ENCODE data around the gene MAP2K7. TPM values are rescaled to one million over a fixed set of nuclear protein-coding genes. Genes with fewer than 3 reads are reported as not detected.

MAP2K7 gene
- total and polyA plus RNA-seq, 2 donors = 8.0 to 45.4 TPM

- no peak overlapping the region for H3K4me3 ChIP-seq (ENCODE audit: low read length in 2 of 2)
- no peak for DNase-seq (ENCODE audit: low read depth in 6 of 9, low spot score in 9 of 9)
- H3K27ac ChIP-seq (ENCODE audit: low read depth in 1 of 2, low read length in 1 of 2) = no peak overlapping the region
- H3K36me3 ChIP-seq (ENCODE audit: control insufficient read depth in 2 of 2, insufficient read depth in 2 of 2, low read length in 1 of 2) = peaks cover 0 to 5% of the 10 kb centered on the region in 2 donors
- peaks cover 14 to 46% of the 10 kb centered on the region in 2 donors for H3K4me1 ChIP-seq (ENCODE audit: control insufficient read depth in 2 of 2, insufficient read depth in 2 of 2, low read length in 2 of 2)
- 48% methylated on average over 10 of the region's 10 CpGs for WGBS
- H3K27me3 ChIP-seq (ENCODE audit: control insufficient read depth in 2 of 2, insufficient read depth in 1 of 2, low read length in 1 of 2) = peaks cover 36 to 86% of the 10 kb centered on the region in 2 donors
- H3K9me3 ChIP-seq (ENCODE audit: control insufficient read depth in 2 of 2, insufficient read depth in 1 of 2, low read length in 1 of 2) = peaks cover 0 to 11% of the 10 kb centered on the region in 2 donors
Observed at GRCh38 chr19:7865262-7865911, 38.3 kb upstream of the MAP2K7 start.

- Histone ChIP-seq H3K4me3 (ENCODE audit: low read length in 2 of 2) (no peak overlapping the region), H3K27me3 (ENCODE audit: control insufficient read depth in 2 of 2, insufficient read depth in 1 of 2, low read length in 1 of 2) (peaks cover 37 to 85% of the 10 kb centered on the region in 2 donors), H3K27ac (ENCODE audit: low read depth in 1 of 2, low read length in 1 of 2) (no peak overlapping the region), H3K4me1 (ENCODE audit: control insufficient read depth in 2 of 2, insufficient read depth in 2 of 2, low read length in 2 of 2) (peaks cover 10 to 43% of the 10 kb centered on the region in 2 donors), H3K36me3 (ENCODE audit: control insufficient read depth in 2 of 2, insufficient read depth in 2 of 2, low read length in 1 of 2) (peaks cover 0 to 5% of the 10 kb centered on the region in 2 donors), H3K9me3 (ENCODE audit: control insufficient read depth in 2 of 2, insufficient read depth in 1 of 2, low read length in 1 of 2) (peaks cover 0 to 9% of the 10 kb centered on the region in 2 donors)
- 86% methylated on average over 12 of the region's 12 CpGs for WGBS
- DNase-seq (ENCODE audit: low read depth in 6 of 9, low spot score in 9 of 9) = no peak
Observed at GRCh38 chr19:7866399-7867091, 37.1 kb upstream of the MAP2K7 start.

- peaks cover 2 to 17% of the 10 kb centered on the region in 2 donors for H3K9me3 ChIP-seq (ENCODE audit: control insufficient read depth in 2 of 2, insufficient read depth in 1 of 2, low read length in 1 of 2)
- WGBS = 94% methylated on average over 9 of the region's 9 CpGs
- H3K27ac ChIP-seq (ENCODE audit: low read depth in 1 of 2, low read length in 1 of 2) = no peak overlapping the region
- peaks cover 39 to 85% of the 10 kb centered on the region in 2 donors for H3K27me3 ChIP-seq (ENCODE audit: control insufficient read depth in 2 of 2, insufficient read depth in 1 of 2, low read length in 1 of 2)
- no peak overlapping the region for H3K4me3 ChIP-seq (ENCODE audit: low read length in 2 of 2)
- H3K36me3 ChIP-seq (ENCODE audit: control insufficient read depth in 2 of 2, insufficient read depth in 2 of 2, low read length in 1 of 2) = peaks cover 0 to 5% of the 10 kb centered on the region in 2 donors
- peaks cover 3 to 43% of the 10 kb centered on the region in 2 donors for H3K4me1 ChIP-seq (ENCODE audit: control insufficient read depth in 2 of 2, insufficient read depth in 2 of 2, low read length in 2 of 2)
- DNase-seq (ENCODE audit: low read depth in 6 of 9, low spot score in 9 of 9) = no peak
Observed at GRCh38 chr19:7867092-7867844, 36.4 kb upstream of the MAP2K7 start.

DNA sequence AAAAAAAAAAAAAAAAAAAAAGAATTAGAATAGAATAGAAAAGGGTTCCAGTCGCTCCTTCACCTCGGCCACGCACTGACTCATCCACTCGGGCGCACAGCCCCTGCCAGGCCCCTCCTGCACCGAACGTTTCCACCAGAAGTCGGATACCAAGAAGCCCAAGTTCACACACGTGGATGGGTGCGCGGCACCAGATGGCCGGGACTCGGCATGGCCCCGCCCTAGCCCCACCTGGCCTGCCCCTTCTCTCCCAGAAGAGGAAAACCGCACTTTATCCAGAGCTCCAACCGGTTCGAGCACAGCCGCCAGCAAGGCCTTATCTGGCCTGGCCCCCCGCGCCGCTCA is 35.4 kb upstream of the MAP2K7 start:
- Histone ChIP-seq H3K9me3 (ENCODE audit: control insufficient read depth in 2 of 2, insufficient read depth in 1 of 2, low read length in 1 of 2) (peaks cover 2 to 25% of the 10 kb centered on the region in 2 donors), H3K4me1 (ENCODE audit: control insufficient read depth in 2 of 2, insufficient read depth in 2 of 2, low read length in 2 of 2) (peaks cover 2 to 43% of the 10 kb centered on the region in 2 donors), H3K27ac (ENCODE audit: low read depth in 1 of 2, low read length in 1 of 2) (no peak overlapping the region), H3K4me3 (ENCODE audit: low read length in 2 of 2) (peak overlapping the region; percentile 25 to 48), H3K27me3 (ENCODE audit: control insufficient read depth in 2 of 2, insufficient read depth in 1 of 2, low read length in 1 of 2) (peaks cover 43 to 88% of the 10 kb centered on the region in 2 donors), H3K36me3 (ENCODE audit: control insufficient read depth in 2 of 2, insufficient read depth in 2 of 2, low read length in 1 of 2) (peaks cover 0 to 3% of the 10 kb centered on the region in 2 donors)
- DNase-seq (ENCODE audit: low read depth in 6 of 9, low spot score in 9 of 9) = no peak
- 12% methylated on average over 21 of the region's 21 CpGs for WGBS

- peak; percentile 51 to 93 (median 85) for DNase-seq (ENCODE audit: low read depth in 6 of 9, low spot score in 9 of 9)
- H3K4me1 ChIP-seq (ENCODE audit: control insufficient read depth in 2 of 2, insufficient read depth in 2 of 2, low read length in 2 of 2) = peaks cover 2 to 43% of the 10 kb centered on the region in 2 donors
- H3K36me3 ChIP-seq (ENCODE audit: control insufficient read depth in 2 of 2, insufficient read depth in 2 of 2, low read length in 1 of 2) = no peaks in the 10 kb centered on the region
- peak overlapping the region; percentile 37 to 63 for H3K27ac ChIP-seq (ENCODE audit: low read depth in 1 of 2, low read length in 1 of 2)
- H3K4me3 ChIP-seq (ENCODE audit: low read length in 2 of 2) = peak overlapping the region; percentile 25 to 48
- WGBS = under 1% methylated on average over 67 of the region's 67 CpGs
- H3K27me3 ChIP-seq (ENCODE audit: control insufficient read depth in 2 of 2, insufficient read depth in 1 of 2, low read length in 1 of 2) = peaks cover 43 to 88% of the 10 kb centered on the region in 2 donors
- H3K9me3 ChIP-seq (ENCODE audit: control insufficient read depth in 2 of 2, insufficient read depth in 1 of 2, low read length in 1 of 2) = peaks cover 2 to 27% of the 10 kb centered on the region in 2 donors
Observed at GRCh38 chr19:7868671-7869452, 34.8 kb upstream of the MAP2K7 start.

- peaks cover 3 to 45% of the 10 kb centered on the region in 2 donors for H3K4me1 ChIP-seq (ENCODE audit: control insufficient read depth in 2 of 2, insufficient read depth in 2 of 2, low read length in 2 of 2)
- H3K9me3 ChIP-seq (ENCODE audit: control insufficient read depth in 2 of 2, insufficient read depth in 1 of 2, low read length in 1 of 2) = peaks cover 2 to 27% of the 10 kb centered on the region in 2 donors
- no peaks in the 10 kb centered on the region for H3K36me3 ChIP-seq (ENCODE audit: control insufficient read depth in 2 of 2, insufficient read depth in 2 of 2, low read length in 1 of 2)
- peak overlapping the region in 1 of 2 donors; percentile 48 for H3K4me3 ChIP-seq (ENCODE audit: low read length in 2 of 2)
- peaks cover 42 to 88% of the 10 kb centered on the region in 2 donors for H3K27me3 ChIP-seq (ENCODE audit: control insufficient read depth in 2 of 2, insufficient read depth in 1 of 2, low read length in 1 of 2)
- peak overlapping the region in 1 of 2 donors; percentile 43 for H3K27ac ChIP-seq (ENCODE audit: low read depth in 1 of 2, low read length in 1 of 2)
- peak in 5 of 9 donors; percentile 56 to 77 (median 68) for DNase-seq (ENCODE audit: low read depth in 6 of 9, low spot score in 9 of 9)
- 2% methylated on average over 47 of the region's 47 CpGs for WGBS
Observed at GRCh38 chr19:7869453-7869909, 34.2 kb upstream of the MAP2K7 start.

DNA sequence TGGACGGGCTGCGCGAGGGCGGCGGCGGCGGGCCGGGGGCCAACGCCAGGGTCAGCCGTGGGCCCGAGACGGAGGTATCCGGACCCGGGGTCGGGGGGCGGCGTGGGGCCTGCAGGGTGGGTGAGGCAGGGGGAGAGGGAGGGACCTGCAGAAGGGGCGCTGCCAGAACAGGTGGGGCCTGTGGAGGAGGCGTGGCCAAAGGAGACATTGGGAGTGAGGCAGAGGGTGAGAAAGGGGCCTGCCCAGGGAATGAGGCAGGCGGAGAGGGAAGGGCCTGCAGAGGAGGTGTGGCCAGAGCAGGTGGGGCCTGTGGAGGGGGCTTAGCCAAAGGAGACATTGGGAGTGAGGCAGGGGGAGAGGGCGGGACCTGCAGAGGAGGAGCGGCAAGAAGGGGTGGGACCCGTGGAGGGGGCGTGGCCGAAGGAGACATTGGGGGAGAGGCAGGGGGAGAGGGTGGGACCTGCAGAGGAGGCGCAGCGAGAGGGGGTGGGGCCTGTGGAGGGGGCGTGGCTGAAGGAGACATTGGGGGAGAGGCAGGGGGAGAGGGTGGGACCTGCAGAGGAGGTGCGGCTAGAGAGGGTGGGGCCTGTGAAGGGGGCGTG is 33.7 kb upstream of the MAP2K7 start:
- peaks cover 45 to 88% of the 10 kb centered on the region in 2 donors for H3K27me3 ChIP-seq (ENCODE audit: control insufficient read depth in 2 of 2, insufficient read depth in 1 of 2, low read length in 1 of 2)
- H3K9me3 ChIP-seq (ENCODE audit: control insufficient read depth in 2 of 2, insufficient read depth in 1 of 2, low read length in 1 of 2) = peaks cover 4 to 27% of the 10 kb centered on the region in 2 donors
- H3K27ac ChIP-seq (ENCODE audit: low read depth in 1 of 2, low read length in 1 of 2) = no peak overlapping the region
- peak in 2 of 9 donors; percentile 58 to 61 for DNase-seq (ENCODE audit: low read depth in 6 of 9, low spot score in 9 of 9)
- peaks cover 7 to 50% of the 10 kb centered on the region in 2 donors for H3K4me1 ChIP-seq (ENCODE audit: control insufficient read depth in 2 of 2, insufficient read depth in 2 of 2, low read length in 2 of 2)
- WGBS = 23% methylated on average over 30 of the region's 30 CpGs
- H3K36me3 ChIP-seq (ENCODE audit: control insufficient read depth in 2 of 2, insufficient read depth in 2 of 2, low read length in 1 of 2) = no peaks in the 10 kb centered on the region
- peak overlapping the region in 1 of 2 donors; percentile 48 for H3K4me3 ChIP-seq (ENCODE audit: low read length in 2 of 2)
